WTC11 (cell line): ENCODE data around the gene SRR. TPM values are rescaled to one million over a fixed set of nuclear protein-coding genes. Genes with fewer than 3 reads are reported as not detected.

Experiments used
- ATAC-seq: fragments of 200-7000 bp; cut with Tn5 transposase; 2 replicates; pipeline ENCODE4 v1.10.0; 2021; ENCODE audit warnings: mild to moderate bottlenecking, moderate library complexity
- CTCF ChIA-PET: fragments of 300-600 bp; sonication (Branson Sonifier 250); formaldehyde crosslinking; loops from one replicate; lab custom pipeline; 2021; ENCODE audit warnings: antibody characterized with exemption; lab: Charles Lee
- POLR2A ChIA-PET: fragments of 350-600 bp; sonication (Branson Sonifier 250); formaldehyde crosslinking; loops from one replicate; lab custom pipeline; 2021; ENCODE audit warnings: antibody characterized with exemption; lab: Charles Lee
- DNase-seq: peaks from one replicate; pipeline ENCODE4 v3.0.0; 2021; ENCODE audit warnings: low spot score
- H3K27ac Mint-ChIP-seq: 2 replicates; pipeline ENCODE4 v1.8.0; 2021; ENCODE audit warnings: mixed read lengths
- H3K27me3 Mint-ChIP-seq: 2 replicates; pipeline ENCODE4 v1.8.0; 2021; ENCODE audit warnings: low read depth, mild to moderate bottlenecking, moderate library complexity, mixed read lengths
- H3K36me3 Mint-ChIP-seq: 2 replicates; pipeline ENCODE4 v1.8.0; 2021; ENCODE audit warnings: mixed read lengths
- H3K4me1 Mint-ChIP-seq: 2 replicates; pipeline ENCODE4 v1.8.0; 2022; ENCODE audit warnings: mixed read lengths
- H3K4me3 Mint-ChIP-seq: 2 replicates; pipeline ENCODE4 v1.8.0; 2021; ENCODE audit warnings: mild to moderate bottlenecking, moderate library complexity, mixed read lengths
- H3K9me3 Mint-ChIP-seq: 2 replicates; pipeline ENCODE4 v1.8.0; 2021; ENCODE audit warnings: mixed read lengths
- ATF6 ChIP-seq: sonication (generic); formaldehyde crosslinking; IDR thresholded peaks from 2 replicates; pipeline ENCODE4 v1.8.1; 2023; ENCODE audit warnings: mild to moderate bottlenecking, missing genetic modification reagents
- GABPB1 ChIP-seq: sonication (generic); formaldehyde crosslinking; IDR thresholded peaks from 2 replicates; pipeline ENCODE4 v1.8.1; 2023; ENCODE audit warnings: mild to moderate bottlenecking, missing genetic modification reagents
- NFE2L1 ChIP-seq: sonication (generic); formaldehyde crosslinking; IDR thresholded peaks from 2 replicates; pipeline ENCODE4 v1.8.1; 2023; ENCODE audit warnings: missing genetic modification reagents
- NFYB ChIP-seq: sonication (generic); formaldehyde crosslinking; conservative IDR thresholded peaks from 2 replicates; pipeline ENCODE4 v1.8.0; 2022; ENCODE audit warnings: low read depth, missing genetic modification reagents
- NR1H2 ChIP-seq: sonication (generic); formaldehyde crosslinking; IDR thresholded peaks from 2 replicates; pipeline ENCODE4 v1.9.0; 2021; ENCODE audit warnings: mild to moderate bottlenecking, moderate library complexity, missing genetic modification reagents
- NR3C1 ChIP-seq: sonication (generic); formaldehyde crosslinking; conservative IDR thresholded peaks from 2 replicates; pipeline ENCODE4 v1.8.1; 2023; ENCODE audit warnings: low read depth, mild to moderate bottlenecking, missing genetic modification reagents
- SMAD4 ChIP-seq: sonication (generic); formaldehyde crosslinking; IDR thresholded peaks from 2 replicates; pipeline ENCODE4 v1.8.0; 2022; ENCODE audit warnings: mild to moderate bottlenecking, missing genetic modification reagents
- SOX15 ChIP-seq: fragments of 250-450 bp; sonication (Bioruptor Pico); IDR thresholded peaks from 2 replicates; pipeline ENCODE4 v1.9.0; 2021; ENCODE audit warnings: mild to moderate bottlenecking
- USF2 ChIP-seq: sonication (generic); formaldehyde crosslinking; IDR thresholded peaks from 2 replicates; pipeline ENCODE4 v1.8.1; 2023; ENCODE audit warnings: mild to moderate bottlenecking, missing genetic modification reagents, moderate library complexity
- ZNF396 ChIP-seq: fragments of 250-450 bp; sonication (Bioruptor Pico); IDR thresholded peaks from 2 replicates; pipeline ENCODE4 v1.8.0; 2021; ENCODE audit warnings: mild to moderate bottlenecking, moderate library complexity, borderline replicate concordance
- ZNF423 ChIP-seq: fragments of 250-450 bp; sonication (Bioruptor Pico); IDR thresholded peaks from 2 replicates; pipeline ENCODE4 v2.1.2; 2022; ENCODE audit warnings: mild to moderate bottlenecking, moderate library complexity
- total RNA-seq: library from RNA; stranded (reverse); gene quantifications from 3 replicates; pipeline ENCODE4 v1.2.3, GENCODE V29; 2021
- TF ChIP-seq, protein P1 (sequence below): fragments of 250-450 bp; sonication (Bioruptor Pico); IDR thresholded peaks from 2 replicates; pipeline ENCODE4 v2.1.2; 2022; ENCODE audit warnings: mild to moderate bottlenecking, moderate library complexity
- TF ChIP-seq, protein P2 (sequence below): sonication (generic); formaldehyde crosslinking; conservative IDR thresholded peaks from 2 replicates; pipeline ENCODE4 v1.8.1; 2023; ENCODE audit warnings: mild to moderate bottlenecking, low read depth, missing genetic modification reagents, moderate library complexity
- TF ChIP-seq, protein P3 (sequence below): sonication (generic); formaldehyde crosslinking; IDR thresholded peaks from 2 replicates; pipeline ENCODE4 v1.8.1; 2023; ENCODE audit warnings: mild to moderate bottlenecking, moderate library complexity, missing genetic modification reagents
- TF ChIP-seq, protein P4 (sequence below): sonication (generic); formaldehyde crosslinking; conservative IDR thresholded peaks from 2 replicates; pipeline ENCODE4 v1.8.1; 2022; ENCODE audit warnings: mild to moderate bottlenecking, missing genetic modification reagents

The SRR gene
- total RNA-seq, 1 experiment from 2014 or later: 5.1 TPM

GRCh38 chr17:2271985-2272702 is 31.6 kb upstream of the SRR start:
- no peaks in the 10 kb centered on the region for H3K27me3 Mint-ChIP-seq

More at GRCh38 chr17:2271985-2272702, 31.6 kb upstream of the SRR start:
- ATAC-seq (no peak), DNase-seq (no peak)
- no peak overlapping the region for H3K4me3 Mint-ChIP-seq
- TF ChIP-seq USF2 (CRISPR knock-in tag) (no peak), SOX15 (CRISPR knock-in tag) (no peak), NFYB (no peak), SMAD4 (CRISPR knock-in tag) (no peak), ZNF423 (no peak), NR3C1 (CRISPR knock-in tag) (no peak), ATF6 (CRISPR knock-in tag) (no peak), GABPB1 (CRISPR knock-in tag) (no peak), NR1H2 (CRISPR knock-in tag) (no peak), ZNF396 (CRISPR knock-in tag) (no peak), NFE2L1 (CRISPR knock-in tag) (no peak)
- TF ChIP-seq, protein P1, sequence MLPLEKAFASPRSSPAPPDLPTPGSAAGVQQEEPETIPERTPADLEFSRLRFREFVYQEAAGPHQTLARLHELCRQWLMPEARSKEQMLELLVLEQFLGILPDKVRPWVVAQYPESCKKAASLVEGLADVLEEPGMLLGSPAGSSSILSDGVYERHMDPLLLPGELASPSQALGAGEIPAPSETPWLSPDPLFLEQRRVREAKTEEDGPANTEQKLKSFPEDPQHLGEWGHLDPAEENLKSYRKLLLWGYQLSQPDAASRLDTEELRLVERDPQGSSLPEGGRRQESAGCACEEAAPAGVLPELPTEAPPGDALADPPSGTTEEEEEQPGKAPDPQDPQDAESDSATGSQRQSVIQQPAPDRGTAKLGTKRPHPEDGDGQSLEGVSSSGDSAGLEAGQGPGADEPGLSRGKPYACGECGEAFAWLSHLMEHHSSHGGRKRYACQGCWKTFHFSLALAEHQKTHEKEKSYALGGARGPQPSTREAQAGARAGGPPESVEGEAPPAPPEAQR (CRISPR knock-in tag): no peak
- TF ChIP-seq, protein P2, sequence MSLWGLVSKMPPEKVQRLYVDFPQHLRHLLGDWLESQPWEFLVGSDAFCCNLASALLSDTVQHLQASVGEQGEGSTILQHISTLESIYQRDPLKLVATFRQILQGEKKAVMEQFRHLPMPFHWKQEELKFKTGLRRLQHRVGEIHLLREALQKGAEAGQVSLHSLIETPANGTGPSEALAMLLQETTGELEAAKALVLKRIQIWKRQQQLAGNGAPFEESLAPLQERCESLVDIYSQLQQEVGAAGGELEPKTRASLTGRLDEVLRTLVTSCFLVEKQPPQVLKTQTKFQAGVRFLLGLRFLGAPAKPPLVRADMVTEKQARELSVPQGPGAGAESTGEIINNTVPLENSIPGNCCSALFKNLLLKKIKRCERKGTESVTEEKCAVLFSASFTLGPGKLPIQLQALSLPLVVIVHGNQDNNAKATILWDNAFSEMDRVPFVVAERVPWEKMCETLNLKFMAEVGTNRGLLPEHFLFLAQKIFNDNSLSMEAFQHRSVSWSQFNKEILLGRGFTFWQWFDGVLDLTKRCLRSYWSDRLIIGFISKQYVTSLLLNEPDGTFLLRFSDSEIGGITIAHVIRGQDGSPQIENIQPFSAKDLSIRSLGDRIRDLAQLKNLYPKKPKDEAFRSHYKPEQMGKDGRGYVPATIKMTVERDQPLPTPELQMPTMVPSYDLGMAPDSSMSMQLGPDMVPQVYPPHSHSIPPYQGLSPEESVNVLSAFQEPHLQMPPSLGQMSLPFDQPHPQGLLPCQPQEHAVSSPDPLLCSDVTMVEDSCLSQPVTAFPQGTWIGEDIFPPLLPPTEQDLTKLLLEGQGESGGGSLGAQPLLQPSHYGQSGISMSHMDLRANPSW (CRISPR knock-in tag): no peak
- TF ChIP-seq, protein P3, sequence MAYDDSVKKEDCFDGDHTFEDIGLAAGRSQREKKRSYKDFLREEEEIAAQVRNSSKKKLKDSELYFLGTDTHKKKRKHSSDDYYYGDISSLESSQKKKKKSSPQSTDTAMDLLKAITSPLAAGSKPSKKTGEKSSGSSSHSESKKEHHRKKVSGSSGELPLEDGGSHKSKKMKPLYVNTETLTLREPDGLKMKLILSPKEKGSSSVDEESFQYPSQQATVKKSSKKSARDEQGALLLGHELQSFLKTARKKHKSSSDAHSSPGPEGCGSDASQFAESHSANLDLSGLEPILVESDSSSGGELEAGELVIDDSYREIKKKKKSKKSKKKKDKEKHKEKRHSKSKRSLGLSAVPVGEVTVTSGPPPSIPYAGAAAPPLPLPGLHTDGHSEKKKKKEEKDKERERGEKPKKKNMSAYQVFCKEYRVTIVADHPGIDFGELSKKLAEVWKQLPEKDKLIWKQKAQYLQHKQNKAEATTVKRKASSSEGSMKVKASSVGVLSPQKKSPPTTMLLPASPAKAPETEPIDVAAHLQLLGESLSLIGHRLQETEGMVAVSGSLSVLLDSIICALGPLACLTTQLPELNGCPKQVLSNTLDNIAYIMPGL: no peak
- TF ChIP-seq, protein P4, sequence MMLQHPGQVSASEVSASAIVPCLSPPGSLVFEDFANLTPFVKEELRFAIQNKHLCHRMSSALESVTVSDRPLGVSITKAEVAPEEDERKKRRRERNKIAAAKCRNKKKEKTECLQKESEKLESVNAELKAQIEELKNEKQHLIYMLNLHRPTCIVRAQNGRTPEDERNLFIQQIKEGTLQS: no peak
- ChIA-PET CTCF (interaction anchor here (3.9 kb wide), 1 partner anchor 27 kb away, joined by 12 read pairs; no protein-coding TSS in a partner anchor), POLR2A (no interaction called here)
- H3K4me1 Mint-ChIP-seq: no peaks in the 10 kb centered on the region
- H3K9me3 Mint-ChIP-seq: no peaks in the 10 kb centered on the region
- H3K27ac Mint-ChIP-seq: peak overlapping the region; percentile 12; the same call in 1 of the 2 replicates
- H3K36me3 Mint-ChIP-seq: peaks cover 14% of the 10 kb centered on the region; the same call in 1 of the 2 replicates
